HG03196 (cell line): ENCODE measurements around the gene SMIM41.

ENCODE experiments used
- ATAC-seq: cut with Tn5 transposase; IDR thresholded peaks from one replicate; pipeline ENCODE4 v1.9.1; 2021; ENCODE audit not compliant: unreplicated experiment

The SMIM41 gene

DNA sequence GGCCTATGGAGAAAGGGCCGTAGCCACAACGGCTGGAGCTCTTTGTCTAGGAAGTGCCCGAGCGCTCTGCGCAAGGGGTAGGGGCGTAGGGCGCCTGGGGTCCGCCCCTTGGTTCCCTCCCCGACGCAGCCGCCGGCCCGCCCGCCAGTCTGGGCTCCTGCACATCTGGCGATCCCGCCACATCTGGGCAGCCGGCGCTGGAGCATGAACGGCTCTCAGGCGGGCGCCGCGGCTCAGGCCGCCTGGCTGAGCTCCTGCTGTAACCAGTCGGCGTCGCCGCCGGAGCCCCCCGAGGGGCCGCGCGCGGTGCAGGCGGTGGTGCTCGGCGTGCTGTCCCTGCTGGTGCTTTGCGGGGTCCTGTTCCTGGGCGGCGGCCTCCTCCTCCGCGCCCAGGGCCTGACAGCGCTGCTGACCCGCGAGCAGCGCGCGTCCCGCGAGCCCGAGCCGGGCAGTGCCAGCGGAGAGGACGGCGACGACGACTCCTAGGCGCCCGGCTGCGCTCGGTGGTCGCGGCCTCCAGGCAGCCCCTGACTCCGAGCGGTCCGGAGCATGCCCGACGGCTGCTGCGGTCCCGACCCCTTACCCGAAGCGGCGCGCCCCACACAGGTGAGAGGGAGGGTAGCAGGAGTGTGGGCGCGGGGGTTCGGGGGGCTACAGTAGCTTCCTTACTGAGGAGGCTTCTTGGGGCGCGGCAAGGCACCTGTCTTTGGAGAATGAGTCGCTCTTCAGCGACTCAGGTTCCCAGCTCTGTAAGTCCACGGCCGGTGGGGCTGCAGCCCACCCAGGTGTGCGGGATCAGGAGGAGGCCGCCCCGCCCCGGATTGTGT is at the start of gene SMIM41:
Gene SMIM41 (plus strand): TSS at position 129 of the 827 bp plus-strand sequence. CDS start 76 bp downstream, at position 205.
- ATAC-seq = no peak

DNA sequence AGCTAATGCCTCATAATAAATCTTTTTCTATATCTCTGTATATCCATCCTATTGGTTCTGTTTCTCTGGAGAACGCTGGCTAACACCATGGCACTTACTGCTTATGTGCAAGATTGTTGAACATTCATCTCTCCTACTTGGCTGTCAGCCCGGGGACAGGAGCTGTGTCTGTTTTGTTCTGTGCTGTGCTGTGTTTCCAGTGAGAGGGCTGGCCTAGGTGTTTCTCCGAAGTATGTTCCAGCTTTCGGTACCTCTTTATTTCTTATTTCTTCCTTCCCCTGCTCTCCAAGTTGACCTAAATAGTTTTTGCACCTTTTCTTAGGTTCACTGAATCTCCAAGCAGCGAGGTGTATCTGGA is 47.1 kb upstream of the SMIM41 start:
- no peak for ATAC-seq

DNA sequence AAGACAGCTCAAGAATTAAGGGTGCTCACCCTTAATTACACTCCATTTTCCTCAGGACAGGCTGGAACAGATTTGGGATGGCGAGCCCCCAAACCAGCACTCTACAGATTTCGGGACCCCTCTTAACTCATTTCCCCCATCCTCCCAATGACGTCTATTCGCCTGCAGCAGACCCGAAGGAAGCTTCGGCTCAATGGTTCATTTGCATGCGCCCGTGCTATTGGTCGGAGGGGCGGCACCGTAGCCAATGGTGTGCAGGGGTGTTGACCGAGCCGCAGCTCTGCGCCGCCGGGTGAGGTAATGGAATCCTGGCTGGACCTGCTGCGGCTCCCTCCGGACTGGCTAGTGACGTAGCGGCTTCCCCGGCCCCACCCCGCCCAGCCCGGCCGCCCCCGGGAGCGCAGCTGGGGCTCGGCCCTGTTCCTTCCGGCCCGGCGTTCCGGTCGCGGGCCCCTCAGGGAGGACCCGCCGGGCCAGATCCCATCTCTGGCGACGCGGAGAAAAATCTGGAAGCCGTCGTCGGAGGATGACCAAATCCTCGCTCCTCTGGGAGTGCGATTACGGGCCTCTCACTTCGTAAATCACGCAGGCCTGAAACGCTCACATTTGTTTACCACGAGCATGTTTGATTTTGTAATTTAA is 46.6 kb upstream of the SMIM41 start:
- ATAC-seq = peak; percentile 86

DNA sequence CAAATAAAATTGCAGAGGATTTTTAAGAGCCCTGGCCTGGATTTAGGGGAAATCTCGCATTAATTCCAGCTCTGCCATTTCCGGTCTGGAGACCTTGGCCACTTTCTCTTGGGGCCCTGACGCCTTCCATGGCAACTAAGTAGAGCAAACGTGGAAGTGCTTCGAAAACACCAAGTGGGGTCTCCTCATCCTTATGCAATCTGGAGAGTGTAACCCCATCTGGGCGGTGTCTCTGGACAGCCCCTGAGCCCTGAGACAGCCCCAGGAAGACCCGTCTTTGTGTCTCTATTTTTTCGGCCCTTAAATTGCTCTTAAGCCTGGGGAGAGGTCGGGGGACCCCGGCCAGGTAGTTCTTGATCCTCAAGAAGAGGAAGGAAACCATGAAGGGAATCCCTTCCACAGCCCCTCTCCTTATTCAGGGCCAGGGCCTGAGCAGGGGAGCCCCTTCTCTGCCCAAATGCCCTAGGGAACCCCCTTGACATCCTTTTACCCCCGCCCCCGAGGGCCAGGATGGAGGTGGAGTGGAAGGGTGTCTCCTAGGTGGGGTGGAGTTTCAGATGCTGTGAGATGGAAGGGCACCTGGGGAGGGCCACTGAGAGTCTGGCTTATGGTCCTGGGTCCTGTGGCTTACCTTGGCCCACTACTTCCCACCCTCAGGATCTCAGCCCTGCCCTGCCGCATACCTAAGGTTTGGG is 45.9 kb upstream of the SMIM41 start:
- ATAC-seq = no peak

DNA sequence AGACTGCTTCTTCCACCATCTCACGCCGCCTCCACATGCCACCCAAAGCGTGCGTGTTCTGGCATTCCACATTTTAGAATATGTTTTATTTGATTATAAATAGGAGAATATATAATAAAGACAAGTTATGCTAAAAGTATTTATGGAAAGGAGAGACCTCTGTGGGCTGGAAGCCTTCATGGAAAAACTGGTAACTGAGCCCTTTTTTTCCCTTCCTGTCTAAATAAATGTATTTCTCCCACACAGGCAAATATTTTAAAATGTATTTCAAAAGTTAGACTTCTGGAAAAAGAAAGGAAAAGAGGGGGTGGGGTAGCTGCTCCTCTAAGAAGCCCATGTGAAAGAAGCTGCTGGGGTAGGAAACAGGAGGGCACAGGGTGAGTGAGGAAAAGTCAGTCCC is 44.3 kb upstream of the SMIM41 start:
- ATAC-seq = no peak

DNA sequence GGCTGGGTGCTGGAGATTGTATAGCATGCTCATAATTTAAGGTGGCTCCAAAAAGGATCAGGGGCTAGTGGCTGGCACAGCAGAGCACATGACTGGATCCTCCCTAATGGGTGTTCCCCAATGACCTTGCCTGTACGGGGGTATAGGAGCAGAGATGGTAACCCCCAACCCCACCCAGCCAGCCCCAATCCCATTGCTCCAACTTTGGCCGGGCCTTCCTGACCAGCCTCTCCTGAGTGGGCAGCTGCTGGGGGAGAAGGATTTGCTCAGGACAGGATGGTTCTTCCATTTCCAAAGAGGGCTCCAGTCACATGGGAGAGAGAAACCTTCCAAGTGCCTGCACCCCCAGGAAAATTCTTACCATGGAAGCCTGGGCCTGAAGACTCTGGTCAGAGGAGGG is 43.6 kb upstream of the SMIM41 start:
- no peak for ATAC-seq

DNA sequence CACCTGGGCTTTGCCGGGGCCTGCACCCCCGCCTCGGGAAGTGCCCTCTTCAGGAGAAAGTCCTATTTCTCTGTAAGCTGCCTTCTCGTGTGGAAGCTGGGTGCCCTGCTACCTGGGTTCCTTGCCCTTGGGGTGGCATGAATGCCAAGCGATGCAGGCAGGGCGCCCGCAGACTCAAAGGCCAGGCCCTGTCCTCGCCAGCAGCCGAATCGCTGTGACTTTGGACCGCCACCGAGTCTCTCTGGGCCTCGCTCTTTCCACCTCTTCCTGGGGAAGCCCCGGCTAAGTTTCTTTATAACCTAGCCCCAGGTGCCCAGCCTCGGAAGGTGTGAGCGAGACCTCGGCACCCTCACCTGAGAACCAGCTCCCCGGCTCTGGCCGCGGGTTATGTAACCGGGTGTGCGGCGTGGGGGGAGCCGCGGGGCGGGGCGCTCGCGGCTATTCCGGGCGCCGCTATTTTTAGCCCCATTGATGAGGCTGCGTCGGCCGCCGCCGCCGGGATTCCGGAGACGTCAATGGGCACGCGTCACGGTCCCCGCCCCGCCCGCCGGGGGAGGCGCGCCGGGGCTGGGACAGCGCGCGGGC is 42.8 kb upstream of the SMIM41 start:
- peak; percentile 39 for ATAC-seq

DNA sequence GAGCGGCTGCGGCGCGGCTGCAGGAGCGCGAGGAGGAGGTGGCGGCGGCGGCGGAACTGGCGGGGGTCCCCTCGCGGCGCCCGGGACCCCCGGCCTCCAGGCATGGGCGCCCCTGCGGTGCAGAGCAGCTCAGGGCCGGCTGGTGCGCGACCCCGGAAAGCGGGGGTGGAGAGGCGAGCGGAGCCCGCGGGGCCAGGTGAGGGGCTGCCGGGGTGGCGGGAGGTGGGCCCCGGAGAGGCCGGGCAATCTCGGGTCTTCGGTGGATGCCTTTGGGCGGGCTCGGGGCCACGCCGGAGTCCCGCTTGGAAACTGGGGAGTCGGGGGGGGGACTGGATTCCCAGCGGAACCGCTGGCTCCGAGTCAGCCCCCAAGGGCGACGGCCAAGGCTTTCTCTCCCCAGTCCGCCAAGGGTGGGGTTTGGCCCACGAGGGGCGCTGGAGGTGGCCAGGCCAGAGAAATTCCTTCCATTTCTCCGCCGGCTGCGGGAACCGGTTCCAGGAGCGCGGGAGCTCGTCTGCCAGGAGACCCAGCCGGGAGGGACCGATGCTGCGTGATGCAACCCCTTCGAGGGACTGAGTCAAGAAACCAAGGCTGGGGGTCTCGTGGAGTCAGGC is 42.1 kb upstream of the SMIM41 start:
- no peak for ATAC-seq

DNA sequence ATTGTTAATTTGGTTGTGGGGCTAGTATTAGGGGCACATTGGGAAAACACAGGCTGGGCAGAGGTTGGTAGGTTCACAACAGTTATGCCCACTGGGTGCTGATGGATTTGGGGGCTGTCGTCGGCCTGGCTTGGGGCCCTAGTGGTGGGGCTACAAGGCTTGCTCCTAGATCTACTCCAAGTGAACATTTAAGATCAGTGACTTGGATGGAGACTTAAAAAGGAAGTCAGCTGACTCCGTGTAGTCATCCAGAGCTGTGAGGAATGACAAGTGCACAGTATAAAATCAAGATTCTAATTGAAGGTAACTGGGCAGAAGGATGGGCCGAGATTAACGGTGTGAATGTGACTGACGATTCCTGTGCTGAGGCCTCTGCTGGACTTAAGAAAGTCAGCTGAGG is 41.1 kb upstream of the SMIM41 start:
- no peak for ATAC-seq

DNA sequence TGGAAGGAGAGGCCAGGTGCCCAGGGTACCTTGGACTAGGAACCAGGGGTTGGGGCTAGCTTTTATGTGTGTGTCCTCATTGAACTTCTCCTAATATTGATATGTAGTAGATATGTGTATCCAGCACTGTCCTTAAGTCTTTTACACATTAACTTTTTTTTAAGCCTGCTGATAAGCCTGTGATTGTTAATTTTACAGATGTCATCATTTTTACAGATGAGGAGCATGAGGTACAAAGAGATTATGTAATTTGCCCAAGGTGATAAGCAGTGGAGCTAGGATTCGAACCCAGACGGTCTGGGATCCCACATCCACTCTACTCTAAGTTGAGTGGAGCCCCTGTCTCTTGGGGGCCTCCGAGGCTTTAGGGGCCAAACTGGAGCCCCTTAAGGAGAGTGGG is 38.5 kb upstream of the SMIM41 start:
- no peak for ATAC-seq

DNA sequence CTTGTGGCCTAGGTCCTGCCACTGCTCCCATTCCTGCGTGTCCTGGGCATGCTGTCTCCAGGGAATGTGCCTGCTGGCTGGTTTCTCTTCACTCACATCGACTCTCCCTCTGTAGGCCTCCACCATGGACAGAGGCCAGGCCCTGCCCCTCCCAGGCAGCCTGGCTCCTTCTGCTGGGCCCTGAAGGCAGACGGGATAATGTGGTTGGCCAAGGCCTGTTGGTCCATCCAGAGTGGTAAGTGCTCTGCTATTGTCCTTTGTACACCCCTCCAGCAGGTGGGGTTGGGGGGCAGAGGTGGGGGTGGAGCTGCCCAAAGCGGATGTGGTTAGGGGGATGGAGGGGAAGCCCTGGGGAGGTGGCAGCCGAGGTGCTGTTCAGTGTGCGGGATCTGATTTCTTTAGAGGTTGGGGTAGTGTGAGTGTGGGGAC is 37.8 kb upstream of the SMIM41 start:
- no peak for ATAC-seq

DNA sequence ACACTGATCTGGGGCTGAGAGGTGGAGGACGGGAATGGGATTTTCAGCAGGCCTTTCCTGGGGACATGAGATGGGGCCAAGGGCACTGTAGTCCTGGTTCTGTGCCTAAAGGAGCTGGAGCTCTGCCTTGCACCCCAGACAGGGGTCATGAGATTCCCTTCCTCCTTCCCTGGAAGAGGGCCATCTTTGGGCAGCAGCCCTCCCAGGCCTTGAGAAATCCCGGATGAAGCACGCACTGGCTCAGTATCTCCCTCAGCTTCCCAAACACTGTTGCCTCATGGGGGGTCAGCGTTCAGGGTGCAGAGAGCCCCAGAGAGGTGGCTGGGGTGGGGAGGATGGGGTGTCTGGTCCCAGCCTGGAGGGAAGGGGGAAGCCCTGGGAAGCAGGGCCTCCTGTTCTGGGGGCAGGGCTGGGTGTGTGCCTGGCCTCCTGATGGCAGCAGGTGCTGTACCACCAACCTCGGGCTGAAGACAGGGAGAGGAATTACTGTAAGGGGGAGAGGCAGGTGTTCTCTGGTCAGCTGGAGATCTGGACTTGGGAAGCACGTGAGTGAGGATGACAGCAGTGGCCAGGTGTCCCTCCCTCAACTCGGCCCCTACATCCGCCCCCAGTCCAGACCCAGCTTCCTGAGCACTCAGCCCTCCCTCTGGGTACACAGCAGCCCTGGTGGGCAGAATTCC is 36.7 kb upstream of the SMIM41 start:
- no peak for ATAC-seq

DNA sequence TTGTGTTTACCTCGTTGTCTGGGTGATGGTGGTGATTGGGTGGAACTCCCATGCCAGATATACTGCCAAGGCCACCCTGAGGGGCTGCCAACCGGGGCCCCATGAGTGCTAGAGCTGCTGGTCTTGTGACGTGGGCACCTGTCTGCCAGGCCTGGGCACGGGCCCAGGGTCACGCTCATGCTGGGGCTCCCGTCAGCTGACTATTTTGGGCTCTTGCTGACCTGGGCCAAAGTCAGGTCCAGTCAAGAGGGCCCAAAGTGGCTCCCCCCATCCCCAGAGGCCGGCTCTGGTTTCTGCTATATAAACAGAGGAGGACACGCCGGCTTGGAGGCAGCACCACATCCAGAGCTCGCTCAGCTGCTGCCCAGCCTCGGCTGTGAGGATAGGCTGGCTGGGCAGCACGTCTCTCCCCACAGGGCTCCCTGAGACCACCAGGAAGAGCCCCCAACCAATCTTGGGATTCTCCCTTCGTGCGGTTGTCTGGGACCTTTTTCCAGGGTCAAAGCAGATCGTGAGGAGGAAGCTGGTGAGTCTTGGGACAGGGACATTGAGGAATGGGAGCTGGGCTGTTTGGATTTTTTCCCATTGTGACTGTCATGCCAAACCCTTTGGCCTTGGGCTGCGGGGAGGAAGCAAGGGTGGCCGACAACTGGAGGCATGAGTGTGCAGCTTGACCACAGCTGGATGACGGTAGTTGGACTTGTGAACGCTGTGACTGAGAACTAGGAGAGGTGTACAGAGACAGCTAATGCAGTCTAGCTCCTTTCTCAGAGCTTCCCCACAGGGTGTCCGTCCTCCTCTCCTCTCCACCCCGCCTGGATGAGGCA is 35.9 kb upstream of the SMIM41 start:
- no peak for ATAC-seq

DNA sequence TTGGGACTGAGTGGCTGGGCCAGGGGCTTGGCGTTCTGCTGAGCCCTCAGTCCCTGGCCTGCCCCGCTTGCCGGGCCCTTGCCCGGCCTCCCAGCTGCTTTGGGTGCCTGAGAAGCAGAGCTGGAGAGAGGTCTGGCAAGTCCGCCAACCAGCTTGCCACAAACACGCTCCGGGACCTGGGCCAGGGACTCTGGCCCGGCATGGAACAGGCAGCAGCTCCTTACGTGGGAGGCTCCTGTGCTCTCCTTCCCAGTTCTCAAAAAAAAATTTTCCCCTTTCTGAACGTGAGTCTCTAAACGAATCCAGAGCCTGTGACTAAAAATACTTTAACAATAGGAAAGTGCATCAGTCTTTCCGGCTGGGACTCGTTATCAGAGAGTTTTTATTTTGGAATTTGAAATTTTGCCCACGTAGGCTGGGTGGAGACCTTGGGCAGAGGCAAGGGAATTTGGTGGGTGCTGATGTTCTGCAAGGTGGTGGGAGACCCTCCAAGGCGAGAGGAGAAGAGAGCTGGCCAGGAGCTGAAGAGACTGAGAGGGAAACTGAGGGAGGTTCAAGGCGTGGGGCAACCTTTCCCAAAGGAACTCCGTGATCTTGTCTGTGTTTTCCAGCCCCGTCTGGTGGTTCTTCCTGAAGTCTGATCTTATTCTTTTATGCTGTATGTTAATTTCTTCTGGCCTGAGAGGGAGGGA is 35.1 kb upstream of the SMIM41 start:
- no peak for ATAC-seq

DNA sequence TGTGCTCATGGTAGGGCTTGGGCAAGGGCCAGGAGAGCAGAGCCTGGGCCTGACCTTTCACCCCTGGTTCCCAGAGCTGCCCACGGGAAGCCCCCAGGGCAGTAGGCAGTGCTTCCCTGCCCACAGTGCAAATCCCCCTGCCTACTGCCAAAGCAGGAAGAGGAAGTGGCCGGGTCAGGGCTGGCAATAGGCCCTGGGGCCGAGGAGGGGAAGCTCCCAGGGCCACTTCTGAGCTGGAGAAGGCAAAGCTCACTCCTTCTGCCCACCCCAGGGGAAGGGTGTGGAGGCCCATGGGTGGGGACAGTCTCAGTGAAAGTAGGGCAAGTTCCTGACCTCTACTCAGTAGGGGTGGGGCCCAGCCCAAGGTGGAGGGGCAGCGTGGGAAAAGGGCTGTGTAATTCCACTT is 33.7 kb upstream of the SMIM41 start:
- ATAC-seq = no peak

DNA sequence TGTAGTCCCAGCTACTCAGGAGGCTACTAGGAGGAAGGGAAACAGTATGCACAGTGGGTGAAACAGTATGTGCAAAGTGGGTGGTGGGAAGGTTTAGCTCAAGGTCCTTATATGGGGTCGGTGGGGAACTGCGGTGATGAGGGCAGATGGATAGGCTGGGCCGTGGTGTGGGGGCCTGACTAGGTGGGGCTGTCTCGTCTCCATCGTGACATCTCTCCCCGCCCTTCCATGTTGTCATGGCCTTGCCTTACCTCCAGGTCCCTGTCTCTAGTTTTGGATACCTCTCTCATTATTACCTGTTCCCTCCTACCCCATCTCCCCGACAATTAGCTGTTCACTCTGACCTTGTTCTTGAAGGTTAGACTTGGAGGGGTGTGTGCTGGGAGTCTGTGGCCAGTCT is 32.6 kb upstream of the SMIM41 start:
- ATAC-seq = no peak

DNA sequence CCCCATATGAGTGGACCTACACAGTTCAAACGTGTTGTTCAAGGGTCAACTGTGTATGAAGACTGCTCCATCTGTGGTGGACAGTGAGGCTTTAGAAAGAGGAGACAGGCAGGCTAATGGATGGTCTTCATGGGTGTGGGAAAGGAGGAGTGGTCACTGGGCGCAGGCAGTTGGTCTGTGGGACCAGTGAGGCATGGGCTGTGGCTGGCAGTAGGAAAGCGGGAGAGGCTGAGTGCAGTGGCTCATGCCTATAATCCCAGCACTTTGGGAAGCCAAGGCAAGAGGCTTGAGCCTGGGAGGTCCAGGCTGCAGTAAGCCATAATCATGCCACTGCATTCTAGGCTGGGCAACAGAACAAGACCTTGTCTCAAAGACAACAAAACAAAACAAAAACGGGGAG is 30.2 kb upstream of the SMIM41 start:
- ATAC-seq = no peak

DNA sequence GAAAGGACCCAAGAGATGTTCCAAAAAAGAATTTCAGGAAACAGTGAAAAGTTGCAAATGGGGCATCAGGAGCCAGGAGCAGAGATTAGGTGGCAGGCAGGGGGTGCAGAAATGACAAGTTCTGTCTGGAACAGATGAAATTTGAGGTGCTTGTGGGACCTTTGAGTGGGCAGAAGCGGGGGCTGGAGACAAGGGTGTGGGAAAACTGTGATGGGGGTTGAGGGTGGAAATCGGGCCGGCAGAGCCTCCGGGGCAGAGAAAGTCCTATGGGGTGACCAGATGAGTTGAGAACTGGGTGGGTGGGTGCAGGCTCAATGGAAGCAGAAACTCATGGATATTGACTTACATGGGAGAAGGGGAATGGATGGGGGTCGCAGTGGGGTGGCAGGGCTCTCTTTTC is 29.8 kb upstream of the SMIM41 start:
- no peak for ATAC-seq

DNA sequence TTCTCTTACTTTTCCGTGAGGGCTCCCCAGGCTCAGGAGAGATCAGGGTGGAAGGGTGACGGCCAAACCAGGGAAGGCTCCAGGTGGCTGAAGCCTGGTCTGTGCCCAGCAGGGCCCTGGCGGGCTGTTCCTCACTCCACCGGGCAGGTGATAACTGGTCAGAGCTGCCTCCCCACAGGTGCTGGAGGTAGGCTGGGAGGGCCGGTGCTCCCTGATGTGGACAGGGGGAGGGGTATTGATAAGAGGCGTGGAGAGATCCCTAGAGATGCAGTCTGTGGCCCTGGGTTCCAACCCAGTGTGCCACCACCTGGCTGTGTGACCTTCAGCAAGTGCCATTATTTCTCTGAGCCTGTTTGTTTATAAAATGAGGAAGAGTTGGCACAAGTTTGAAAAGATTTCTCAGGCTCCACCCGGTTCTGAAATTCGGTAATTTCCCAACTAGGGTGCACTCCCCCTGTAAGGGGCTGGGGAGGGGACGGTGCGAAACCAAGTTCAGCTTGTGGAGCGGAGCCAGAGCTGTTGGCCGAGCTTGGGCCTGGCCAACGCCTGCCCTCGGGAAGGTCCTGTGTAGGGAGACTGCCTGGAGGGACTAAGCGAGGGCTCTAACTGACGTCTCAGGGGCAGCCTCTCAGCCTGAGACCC is 29.3 kb upstream of the SMIM41 start:
- ATAC-seq = no peak
